HG02970 (cell line): ENCODE measurements around the gene TULP1.
"Not testable (repeated sequence)": the region's sequence is repeated elsewhere in the genome, so short reads cannot be mapped to it uniquely, and the experiment has no call there.

Experiments
- ATAC-seq: cut with Tn5 transposase; IDR thresholded peaks from one replicate; pipeline ENCODE4 v1.9.1; 2021; ENCODE audit warnings: mild to moderate bottlenecking, moderate library complexity, moderate number of reproducible peaks; ENCODE audit not compliant: unreplicated experiment, low FRiP score

Gene TULP1

DNA sequence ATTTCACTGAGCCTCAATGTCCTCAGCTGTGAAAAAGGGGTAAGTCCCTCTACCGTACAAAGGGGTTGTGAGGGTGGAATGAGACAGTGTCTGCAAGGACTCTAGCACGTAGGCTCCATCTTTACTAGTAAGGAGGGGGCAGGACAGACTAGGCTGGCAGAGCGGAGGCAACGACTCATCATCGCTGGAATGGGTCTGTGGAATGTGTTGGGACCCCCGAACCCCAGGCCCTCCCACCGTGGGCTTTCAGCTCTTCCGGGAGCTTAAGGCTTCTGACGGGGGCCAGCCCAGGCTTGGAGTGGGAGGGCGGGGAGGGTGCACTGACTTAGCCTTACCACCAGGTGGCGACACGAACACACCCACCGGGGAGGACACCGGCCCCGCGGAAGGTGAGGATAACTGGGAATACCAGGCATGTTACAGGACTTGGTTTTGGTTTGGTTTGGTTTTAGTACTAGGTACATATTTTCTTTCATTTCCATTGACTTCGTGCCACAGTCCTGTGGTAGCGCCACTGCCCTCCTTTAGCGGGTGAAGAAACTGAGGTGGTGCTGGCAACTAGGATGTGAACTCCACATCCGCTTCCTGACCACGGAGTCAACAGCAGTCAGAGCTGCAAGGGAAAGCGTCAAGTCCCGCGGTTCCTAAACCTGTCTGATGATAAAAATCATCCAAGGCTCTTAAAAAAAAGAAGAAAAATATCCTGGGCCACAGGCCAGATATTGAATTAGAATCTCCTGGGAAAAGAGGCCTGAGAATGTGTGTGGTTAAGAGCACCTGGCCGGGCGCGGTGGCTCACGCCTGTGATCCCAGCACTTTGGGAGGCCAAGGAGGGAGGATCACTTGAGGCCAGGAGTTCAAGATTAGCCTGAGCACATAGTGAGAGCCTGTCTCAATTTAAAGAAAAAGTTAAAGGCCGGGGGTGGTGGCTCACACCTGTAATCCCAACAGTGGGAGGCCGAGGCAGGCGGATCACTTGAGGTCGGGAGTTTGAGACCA, 10.3 kb upstream of the TULP1 start:
- no peak for ATAC-seq

DNA sequence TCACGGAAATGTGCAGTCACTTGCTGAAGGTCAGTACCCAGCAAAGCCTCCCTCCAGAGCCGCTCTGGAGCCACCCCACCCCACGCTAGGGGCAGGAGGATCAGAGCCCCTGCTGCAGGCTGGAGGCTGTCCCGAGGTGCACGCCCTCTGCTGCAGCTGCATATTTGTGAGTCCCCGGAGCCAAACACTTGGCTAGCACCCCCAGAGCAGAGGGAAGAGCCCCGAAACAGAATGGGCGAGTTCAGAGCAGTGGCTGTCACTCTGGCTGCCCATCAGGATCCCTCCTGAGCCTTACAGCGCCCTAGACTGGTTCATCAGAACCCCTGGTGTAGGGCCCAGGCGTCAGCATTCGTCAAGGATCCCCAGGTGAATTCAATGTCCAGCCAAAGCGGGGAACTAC, 9.5 kb upstream of the TULP1 start:
- no peak for ATAC-seq

GRCh38 chr6:35521235-35521634, 8.5 kb upstream of the TULP1 start:
- no peak for ATAC-seq

- ATAC-seq, result no peak
These were observed 6.8 kb upstream of the TULP1 start for GRCh38 chr6:35519313-35520015.

DNA sequence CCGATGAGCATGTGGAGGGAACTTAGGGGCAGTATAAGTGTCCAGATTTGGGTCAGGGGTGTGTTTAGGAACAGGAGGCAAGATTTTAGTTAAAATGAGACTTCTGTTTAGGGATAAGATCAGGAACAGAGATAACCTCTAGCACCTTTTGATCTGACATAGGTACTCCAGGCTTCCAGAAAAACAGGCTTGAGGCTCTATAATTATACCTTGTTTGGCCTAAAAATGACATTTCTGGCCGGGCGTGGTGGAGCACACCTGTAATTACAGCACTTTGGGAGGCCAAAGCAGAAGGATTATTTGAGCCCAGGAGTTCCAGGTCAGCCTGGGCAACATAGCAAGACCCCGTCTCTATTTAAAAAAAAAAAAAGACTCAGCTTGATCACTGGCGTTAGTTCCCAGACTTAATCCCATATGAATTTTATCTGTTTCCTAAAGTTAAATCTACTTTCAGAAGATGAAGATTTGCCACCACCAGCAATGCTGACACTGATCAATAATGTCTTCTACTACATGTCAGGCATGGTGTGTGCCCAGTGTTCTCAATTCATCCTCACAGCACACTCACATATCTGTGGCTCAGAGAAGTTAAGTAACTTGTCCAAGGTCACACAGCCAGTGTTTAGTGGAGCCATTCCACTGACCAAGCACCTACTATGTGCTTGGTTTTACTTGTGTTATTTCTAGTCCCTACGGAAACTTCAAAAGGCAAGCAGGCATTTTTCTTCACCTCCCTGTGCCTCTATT, 6.0 kb upstream of the TULP1 start:
- no peak for ATAC-seq

DNA sequence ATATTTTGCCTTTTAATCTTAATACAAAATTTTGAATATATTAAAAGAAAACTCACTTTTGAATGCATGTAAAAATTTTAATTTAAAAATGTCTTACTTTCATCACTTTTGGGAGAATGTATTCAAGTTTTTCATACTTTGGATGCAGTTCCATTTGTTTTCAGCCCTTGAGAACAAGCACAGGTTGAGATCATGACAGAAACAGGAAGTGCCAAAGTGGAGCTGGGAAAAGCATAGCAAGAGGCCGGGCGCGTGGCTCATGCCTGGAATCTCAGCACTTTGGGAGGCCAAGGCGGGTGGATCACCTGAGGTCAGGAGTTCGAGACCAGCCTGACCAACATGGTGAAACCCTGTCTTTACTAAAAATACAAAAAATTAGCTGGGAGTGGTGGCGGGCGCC, 5.3 kb upstream of the TULP1 start:
- ATAC-seq, result not testable (repeated sequence)

DNA sequence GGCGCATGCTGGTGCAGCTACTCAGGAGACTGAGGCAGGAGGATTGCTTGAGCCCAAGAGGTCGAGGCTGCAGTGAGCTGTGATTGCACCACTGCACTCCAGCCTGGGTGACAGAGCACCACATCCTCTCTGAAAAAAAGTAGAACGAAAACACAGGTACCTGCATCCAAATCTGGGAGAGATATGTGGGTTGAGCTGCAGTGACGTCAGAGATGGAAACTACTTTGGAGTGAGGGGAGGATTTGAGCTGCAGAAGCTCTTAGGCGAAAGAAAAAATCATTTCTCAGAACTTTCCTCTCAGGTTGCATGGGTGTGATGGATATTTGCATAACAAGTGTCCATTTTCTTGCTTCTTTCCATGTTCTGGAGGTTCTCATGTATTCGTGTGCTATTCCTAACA, 4.0 kb upstream of the TULP1 start:
- no peak for ATAC-seq

- not testable (repeated sequence) for ATAC-seq
These were observed 3.2 kb upstream of the TULP1 start for GRCh38 chr6:35515939-35516338.

DNA sequence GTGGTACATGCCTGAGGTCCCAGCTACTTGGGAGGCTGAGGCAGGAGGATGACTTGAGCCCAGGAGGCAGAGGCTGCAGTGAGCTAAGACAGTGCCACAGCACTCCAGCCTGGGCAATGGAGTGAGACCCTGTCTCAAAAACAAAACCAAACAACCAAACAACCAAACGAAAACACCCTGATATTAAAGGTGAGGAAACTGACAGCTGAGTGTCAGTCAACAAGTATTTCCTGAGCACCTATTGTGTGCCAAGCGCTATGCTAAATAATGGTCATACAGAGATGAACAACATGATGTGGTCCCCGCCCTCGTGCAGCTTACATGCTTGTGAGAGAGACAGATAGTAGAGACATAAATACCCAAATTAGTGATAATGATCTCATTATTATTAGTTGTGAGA, 1.9 kb upstream of the TULP1 start:
- ATAC-seq, result no peak

GRCh38 chr6:35512006-35512405, 690 bp downstream of the TULP1 start:
- no peak for ATAC-seq

DNA sequence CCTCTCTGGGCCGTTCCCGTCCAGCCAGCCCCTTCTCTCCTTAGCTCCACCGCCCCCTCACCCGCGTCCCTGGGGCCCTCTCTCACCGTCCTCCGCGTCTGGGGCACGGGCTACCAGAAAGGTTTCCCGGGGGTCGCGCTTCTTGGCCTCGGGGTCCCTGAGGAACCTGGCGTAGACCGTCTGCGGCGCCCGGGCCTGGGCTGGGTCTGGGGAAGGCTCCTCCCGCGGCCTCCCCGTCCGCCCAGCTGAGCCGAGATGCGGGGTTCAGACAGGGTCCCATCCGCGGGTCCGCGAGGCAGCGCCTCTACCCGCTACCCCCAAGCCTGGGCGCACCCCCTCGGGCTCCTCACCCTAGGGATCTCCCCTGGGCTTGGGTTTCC, 1.1 kb downstream of the TULP1 start:
- no peak for ATAC-seq

DNA sequence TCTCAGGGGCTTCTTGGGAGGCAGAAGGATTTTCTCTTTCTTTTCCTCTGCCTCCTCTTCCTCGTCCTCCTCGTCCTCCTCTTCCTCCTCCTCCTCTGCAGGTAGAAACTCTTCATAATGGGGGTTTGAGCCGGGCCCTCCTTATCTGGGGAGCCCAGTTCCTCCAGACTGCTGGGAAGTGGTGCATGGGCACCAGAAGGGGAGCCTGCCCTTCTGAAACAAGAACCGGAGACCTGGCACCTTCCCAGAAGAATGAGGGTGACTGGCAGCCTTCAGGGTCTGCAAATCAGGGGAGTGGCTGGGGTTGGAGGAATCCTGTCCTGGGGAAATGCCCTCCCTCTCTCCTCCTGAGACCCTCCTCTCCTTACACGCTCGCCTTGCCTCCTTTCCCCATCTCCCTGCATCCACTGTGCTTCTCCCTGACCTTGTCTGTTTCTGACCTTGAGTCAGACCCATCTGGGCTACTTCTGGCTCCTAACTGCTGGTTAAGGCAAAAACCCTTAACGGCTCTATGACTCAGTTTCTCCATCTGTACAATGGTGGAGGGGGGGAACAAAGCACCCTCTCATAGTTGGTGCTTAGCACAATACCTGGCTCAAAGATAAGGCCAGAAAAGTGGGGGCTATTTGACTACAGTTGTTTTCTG, 1.7 kb downstream of the TULP1 start:
- ATAC-seq, result no peak

- ATAC-seq, result no peak
These were observed 4.2 kb downstream of the TULP1 start for GRCh38 chr6:35508542-35508941.

- ATAC-seq, result no peak
These were observed 4.7 kb downstream of the TULP1 start for GRCh38 chr6:35508027-35508426.

- ATAC-seq, result no peak
These were observed 5.5 kb downstream of the TULP1 start for GRCh38 chr6:35507221-35507620.

- ATAC-seq, result no peak
These were observed 6.2 kb downstream of the TULP1 start for GRCh38 chr6:35506536-35506935.

DNA sequence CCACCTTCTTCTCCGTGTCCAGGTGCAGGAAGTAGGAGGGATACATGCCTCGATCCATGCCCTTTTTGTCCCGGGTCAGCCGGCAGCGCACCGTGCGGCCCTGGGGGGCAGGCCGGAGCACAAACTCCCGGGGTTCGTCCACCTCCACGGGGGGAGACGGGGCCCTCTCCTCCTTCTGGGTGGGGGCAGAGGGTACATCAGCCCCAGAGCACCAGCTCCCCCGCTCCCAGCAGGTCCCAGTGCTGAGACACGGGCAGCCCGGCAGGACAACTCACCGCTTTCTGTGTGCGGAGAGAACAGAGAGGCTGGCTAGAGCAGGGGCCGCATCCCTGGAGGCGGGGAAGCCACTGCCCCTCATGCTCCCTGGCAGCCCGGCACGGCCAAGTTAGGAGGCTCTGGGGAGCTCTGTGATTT, 6.7 kb downstream of the TULP1 start:
- no peak for ATAC-seq

DNA sequence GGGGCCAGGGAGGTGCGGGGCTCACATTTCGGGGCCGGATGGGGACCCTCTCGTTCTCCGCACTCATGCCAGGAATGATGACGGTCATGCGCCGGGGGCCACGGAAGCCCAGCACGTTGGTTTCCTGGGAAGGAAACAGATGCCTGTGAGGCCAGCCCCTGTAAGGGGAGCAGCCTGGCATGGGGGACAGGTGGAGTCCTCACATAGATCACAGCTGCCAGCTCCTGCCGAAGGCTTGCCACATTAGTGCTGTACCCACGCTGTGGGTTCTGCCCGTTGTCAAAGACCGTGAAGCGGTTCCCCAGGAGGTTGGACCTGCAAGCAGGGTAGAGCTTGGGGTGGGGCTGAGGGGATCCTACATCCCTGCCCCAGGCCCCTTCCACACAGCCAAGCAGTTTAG, 9.2 kb downstream of the TULP1 start:
- no peak for ATAC-seq

DNA sequence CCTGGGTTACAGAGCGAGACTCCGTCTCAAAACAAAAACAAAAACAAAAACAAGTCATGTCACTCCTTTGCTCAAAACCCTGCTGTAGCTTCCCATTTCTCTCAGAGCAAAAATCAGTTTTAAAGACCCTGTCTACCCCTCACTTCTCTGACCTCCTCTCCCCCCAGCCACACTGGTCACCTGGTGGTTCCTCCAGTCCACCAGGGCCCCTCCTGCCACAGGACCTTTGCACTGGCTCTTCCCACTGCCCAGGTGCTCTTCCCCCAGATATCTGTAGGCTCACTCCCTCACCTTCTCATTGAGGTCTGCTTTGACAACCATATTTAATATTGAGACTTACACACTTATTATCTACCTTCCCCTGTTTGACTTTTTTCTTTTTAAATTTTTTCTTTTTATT, 10.9 kb downstream of the TULP1 start:
- no peak for ATAC-seq

DNA sequence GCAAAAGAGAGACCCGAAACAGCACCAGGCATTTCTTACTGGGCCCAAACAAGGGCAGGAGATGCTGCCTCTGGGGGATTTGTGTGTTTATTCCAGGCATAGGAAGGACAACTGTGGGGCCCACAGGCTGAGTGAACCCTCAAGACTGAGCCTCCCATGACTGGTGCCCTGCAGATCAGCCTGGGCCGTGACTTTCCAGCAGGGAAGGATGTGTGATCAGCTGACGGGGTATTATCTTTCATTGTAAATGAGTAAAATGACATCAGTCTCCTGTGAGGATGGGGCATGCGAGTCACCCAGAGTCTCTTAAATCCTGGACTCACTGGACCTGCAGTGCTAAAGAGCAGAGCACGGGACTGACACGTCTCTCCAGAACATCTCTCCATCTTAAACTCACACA, 11.9 kb downstream of the TULP1 start:
- ATAC-seq, result no peak

- ATAC-seq, result no peak
These were observed 13.3 kb downstream of the TULP1 start for GRCh38 chr6:35499372-35499771.
